GM18873 (cell line): ENCODE data around the gene TOR1AIP2.
"Not testable (repeated sequence)": the region's sequence is repeated elsewhere in the genome, so short reads cannot be mapped to it uniquely, and the experiment has no call there.

Experiments used
- ATAC-seq: cut with Tn5 transposase; IDR thresholded peaks from one replicate; pipeline ENCODE4 v1.9.1; 2021; ENCODE audit warnings: mild to moderate bottlenecking, moderate library complexity, moderate number of reproducible peaks; ENCODE audit not compliant: unreplicated experiment, low FRiP score

Gene TOR1AIP2

GRCh38 chr1:179876300-179876715, 1.3 kb downstream of the TOR1AIP2 start:
- ATAC-seq = no peak

GRCh38 chr1:179875596-179876299, 1.9 kb downstream of the TOR1AIP2 start:
- ATAC-seq = no peak

- no peak for ATAC-seq
Observed at GRCh38 chr1:179873438-179873851, 4.2 kb downstream of the TOR1AIP2 start.

- no peak for ATAC-seq
Observed at GRCh38 chr1:179872558-179872957, 5.0 kb downstream of the TOR1AIP2 start.

- ATAC-seq = no peak
Observed at GRCh38 chr1:179871940-179872339, 5.7 kb downstream of the TOR1AIP2 start.

GRCh38 chr1:179870870-179871269, 6.7 kb downstream of the TOR1AIP2 start:
- ATAC-seq = no peak

- no peak for ATAC-seq
Observed at GRCh38 chr1:179867493-179868330, 9.9 kb downstream of the TOR1AIP2 start.

GRCh38 chr1:179866616-179867015, 11.0 kb downstream of the TOR1AIP2 start:
- ATAC-seq = no peak

- ATAC-seq = no peak
Observed at GRCh38 chr1:179865377-179865776, 12.2 kb downstream of the TOR1AIP2 start.

- ATAC-seq = no peak
Observed at GRCh38 chr1:179860652-179861051, 17.0 kb downstream of the TOR1AIP2 start.

- ATAC-seq = no peak
Observed at GRCh38 chr1:179857009-179857408, 20.6 kb downstream of the TOR1AIP2 start.

GRCh38 chr1:179856296-179856695, 21.3 kb downstream of the TOR1AIP2 start:
- no peak for ATAC-seq

GRCh38 chr1:179855831-179856230, 21.8 kb downstream of the TOR1AIP2 start:
- not testable (repeated sequence) for ATAC-seq

- ATAC-seq = no peak
Observed at GRCh38 chr1:179853102-179853501, 24.5 kb downstream of the TOR1AIP2 start.

- no peak for ATAC-seq
Observed at GRCh38 chr1:179848233-179848632, 29.4 kb downstream of the TOR1AIP2 start.

- no peak for ATAC-seq
Observed at GRCh38 chr1:179840107-179840506, 37.5 kb downstream of the TOR1AIP2 start.

GRCh38 chr1:179836686-179837445, 40.7 kb downstream of the TOR1AIP2 start:
- ATAC-seq = not testable (repeated sequence)

- no peak for ATAC-seq
Observed at GRCh38 chr1:179831852-179832699, 45.5 kb downstream of the TOR1AIP2 start.

GRCh38 chr1:179831225-179831624, 46.4 kb downstream of the TOR1AIP2 start:
- ATAC-seq = no peak

GRCh38 chr1:179828554-179829110, 49.0 kb downstream of the TOR1AIP2 start:
- ATAC-seq = no peak
